ENCODE results near the gene CHRNB4.

DNA sequence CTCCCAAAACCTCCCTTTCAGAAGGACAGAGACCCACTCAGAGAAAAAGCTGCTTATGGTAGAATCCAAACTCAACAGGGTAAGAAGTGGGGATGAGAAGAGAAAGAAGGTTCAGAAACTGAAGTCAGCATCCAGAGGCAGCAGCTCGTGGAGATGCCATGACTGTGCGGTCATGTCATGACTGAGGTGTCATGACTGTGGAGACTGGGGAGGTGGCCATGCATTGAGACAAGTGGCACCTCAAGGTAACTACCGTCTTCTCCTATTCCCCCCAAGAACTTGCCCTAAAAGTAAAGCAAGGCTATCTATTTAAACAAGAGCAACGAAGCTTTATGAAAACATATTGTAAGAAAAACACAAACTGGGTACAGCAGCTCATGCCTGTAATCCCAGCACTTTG lies 35.3 kb downstream of the CHRNB4 start:
- TF ChIP-seq POLR2AphosphoS5 (IDR thresholded peaks at IDR 0.05; ENCODE audit: low read depth, low read length) (no peak), SIN3A (IDR thresholded peaks at IDR 0.05; ENCODE audit: borderline replicate concordance, insufficient read depth, low read length) (no peak)
- TF ChIP-seq, protein P1, sequence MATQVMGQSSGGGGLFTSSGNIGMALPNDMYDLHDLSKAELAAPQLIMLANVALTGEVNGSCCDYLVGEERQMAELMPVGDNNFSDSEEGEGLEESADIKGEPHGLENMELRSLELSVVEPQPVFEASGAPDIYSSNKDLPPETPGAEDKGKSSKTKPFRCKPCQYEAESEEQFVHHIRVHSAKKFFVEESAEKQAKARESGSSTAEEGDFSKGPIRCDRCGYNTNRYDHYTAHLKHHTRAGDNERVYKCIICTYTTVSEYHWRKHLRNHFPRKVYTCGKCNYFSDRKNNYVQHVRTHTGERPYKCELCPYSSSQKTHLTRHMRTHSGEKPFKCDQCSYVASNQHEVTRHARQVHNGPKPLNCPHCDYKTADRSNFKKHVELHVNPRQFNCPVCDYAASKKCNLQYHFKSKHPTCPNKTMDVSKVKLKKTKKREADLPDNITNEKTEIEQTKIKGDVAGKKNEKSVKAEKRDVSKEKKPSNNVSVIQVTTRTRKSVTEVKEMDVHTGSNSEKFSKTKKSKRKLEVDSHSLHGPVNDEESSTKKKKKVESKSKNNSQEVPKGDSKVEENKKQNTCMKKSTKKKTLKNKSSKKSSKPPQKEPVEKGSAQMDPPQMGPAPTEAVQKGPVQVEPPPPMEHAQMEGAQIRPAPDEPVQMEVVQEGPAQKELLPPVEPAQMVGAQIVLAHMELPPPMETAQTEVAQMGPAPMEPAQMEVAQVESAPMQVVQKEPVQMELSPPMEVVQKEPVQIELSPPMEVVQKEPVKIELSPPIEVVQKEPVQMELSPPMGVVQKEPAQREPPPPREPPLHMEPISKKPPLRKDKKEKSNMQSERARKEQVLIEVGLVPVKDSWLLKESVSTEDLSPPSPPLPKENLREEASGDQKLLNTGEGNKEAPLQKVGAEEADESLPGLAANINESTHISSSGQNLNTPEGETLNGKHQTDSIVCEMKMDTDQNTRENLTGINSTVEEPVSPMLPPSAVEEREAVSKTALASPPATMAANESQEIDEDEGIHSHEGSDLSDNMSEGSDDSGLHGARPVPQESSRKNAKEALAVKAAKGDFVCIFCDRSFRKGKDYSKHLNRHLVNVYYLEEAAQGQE (IDR thresholded peaks at IDR 0.05; ENCODE audit: insufficient read depth in 1 of 2, low read depth in 2 of 2, low read length in 2 of 2) = no peak

Measured in PFSK-1 (cell line).